ENCODE measurements around the gene LIPG.

- TF ChIP-seq CTCF (IDR thresholded peaks at IDR 0.05) (no peak), POLR2AphosphoS5 (IDR thresholded peaks at IDR 0.05; ENCODE audit: low read depth, low read length) (no peak), REST (IDR thresholded peaks at IDR 0.05; ENCODE audit: insufficient read depth in 1 of 2, low read depth in 2 of 2, low read length in 1 of 2) (no peak), TCF7L2 (IDR thresholded peaks at IDR 0.05; ENCODE audit: low read depth, low read length) (no peak), SIN3A (IDR thresholded peaks at IDR 0.05; ENCODE audit: borderline replicate concordance, insufficient read depth, low read depth, low read length) (no peak)
Measured at GRCh38 chr18:49544362-49544761, 17.5 kb upstream of the LIPG start.
